HG03432 (cell line): Measurements from ENCODE around the gene TIMD4.

ENCODE experiments used
- ATAC-seq: cut with Tn5 transposase; IDR thresholded peaks from one replicate; pipeline ENCODE4 v1.9.1; 2021; ENCODE audit warnings: mild to moderate bottlenecking, moderate library complexity; ENCODE audit not compliant: unreplicated experiment

TIMD4 gene

DNA sequence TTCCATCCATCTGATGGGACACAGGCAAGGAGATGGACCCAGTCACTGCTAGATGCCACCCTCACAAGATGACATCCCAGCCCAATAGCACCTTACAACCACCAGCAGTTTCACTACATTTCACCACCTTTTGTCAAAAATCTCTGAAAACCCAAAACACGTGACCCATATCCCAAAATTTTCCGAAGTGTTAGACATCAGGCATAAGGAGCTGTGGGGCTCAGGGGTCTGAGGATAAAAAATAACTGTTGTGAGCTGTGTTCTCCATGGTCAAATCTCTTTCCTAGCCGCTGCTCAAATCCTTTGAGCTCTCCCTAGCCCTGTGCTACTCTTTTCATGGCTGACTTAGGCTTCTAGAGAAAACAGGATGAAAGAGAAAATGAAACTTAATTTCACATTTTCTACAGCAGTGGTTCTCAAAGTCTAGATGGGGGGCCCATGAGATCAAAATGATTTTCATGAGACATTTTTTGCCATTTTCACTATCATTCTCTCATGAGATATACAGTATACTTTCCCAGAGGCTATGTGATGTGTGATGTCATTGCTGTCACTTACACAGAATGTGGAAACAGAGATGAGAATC lies 40.7 kb downstream of the TIMD4 start:
- peak; percentile 45 for ATAC-seq

DNA sequence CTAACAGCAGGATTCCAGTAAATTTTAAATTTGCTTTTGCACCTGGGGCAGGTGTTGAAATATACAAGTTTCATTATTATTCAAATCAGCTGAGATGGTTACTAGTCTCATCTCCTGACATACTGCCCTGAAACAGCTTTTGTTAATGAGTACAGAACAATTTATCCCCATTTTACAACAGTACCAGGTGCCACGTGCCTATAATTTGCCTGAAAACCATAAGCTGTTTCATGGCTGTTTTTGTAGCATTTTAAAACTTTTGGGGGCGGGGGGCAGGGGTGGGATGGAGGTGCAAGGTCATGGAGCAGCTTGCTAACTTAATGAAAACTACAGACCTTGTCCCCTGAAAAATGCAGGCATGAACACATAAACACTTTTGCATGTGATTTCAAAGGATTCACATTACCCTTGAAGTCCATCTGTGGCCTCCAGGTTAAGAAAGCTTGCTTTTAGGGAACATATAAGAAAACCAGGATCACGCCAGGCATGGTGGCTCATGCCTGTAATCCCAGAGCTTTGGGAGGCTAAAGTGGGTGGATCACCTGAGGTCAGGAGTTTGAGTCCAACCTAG lies 42.1 kb downstream of the TIMD4 start:
- peak; percentile 52 for ATAC-seq

DNA sequence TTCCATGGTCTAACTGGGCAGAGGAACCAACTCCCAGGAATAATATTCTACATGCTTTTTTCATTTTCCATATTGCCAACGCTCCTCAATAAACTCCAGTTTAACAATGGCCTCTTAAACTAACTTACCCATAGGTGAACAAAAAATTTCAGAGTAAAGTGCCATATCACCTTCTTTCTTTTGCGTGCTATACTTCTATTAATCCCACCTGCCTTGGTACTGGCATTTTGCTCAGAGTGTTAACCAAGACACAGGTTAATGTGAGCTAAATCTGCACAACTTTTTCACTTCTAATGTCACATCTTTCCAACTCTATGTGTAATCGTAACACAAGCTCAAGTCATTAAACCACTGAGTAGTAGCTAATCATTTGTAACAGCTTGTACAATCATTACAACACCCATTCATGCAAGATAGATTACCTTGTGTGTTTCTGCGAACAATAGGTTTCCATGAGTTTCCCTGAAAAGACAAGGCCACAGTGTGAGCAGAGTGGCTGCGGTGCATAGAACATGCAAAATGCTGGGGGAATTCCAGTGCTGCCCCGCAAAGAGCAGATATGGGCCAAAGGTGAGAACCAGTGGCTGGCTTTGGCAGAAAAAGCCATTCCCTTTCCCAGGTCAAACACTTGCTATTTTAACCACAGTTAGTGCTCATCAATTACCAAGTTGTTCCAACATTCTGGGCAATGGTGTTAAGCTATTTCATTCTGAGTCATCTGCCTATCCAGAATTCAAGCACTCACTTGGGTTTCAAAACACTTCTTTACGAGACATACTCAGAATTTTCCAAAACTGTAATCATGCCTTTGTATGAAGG lies 42.8 kb downstream of the TIMD4 start:
- ATAC-seq: peak; percentile 62

DNA sequence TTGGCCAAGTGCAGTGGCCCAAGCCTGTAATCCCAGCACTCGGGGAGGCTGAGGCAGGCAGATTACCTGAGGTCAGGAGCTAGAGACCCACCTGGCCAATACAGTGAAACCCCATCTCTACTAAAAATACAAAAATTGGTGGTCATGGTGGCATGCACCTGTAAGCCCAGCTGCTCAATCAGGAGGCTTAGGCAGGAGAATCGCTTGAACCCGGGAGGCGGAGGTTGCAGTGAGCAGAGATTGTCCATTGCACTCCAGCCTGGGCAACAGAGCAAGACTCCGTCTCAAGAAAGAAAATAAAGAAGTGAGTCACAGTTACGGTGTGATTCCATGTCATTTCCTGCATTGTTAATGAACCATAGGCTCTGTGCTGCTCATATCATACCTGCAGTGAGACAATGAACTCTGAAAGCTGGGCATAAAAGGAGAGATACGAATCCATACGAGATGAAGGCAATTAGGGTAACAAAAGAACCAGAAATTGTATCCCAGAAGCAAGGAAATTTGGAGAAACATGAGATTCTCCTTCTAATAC lies 44.6 kb downstream of the TIMD4 start:
- no peak for ATAC-seq

DNA sequence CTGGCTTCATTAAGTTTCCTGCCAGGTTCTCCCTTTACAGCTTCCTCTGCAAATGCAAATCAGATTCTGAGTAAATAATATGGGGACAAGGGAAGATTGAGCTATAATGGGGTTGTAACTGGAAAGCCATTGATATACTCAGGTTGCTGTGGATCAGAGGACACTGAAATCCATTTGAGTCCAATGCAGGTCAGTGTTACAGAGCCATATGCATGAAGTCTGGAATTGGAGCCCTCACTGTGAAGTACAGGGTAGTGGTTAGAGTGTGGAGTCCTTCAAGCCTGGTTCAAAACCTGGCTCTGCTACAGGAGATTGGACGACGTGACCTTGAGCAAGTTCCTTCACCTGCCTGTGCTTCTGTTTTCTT lies 48.7 kb downstream of the TIMD4 start:
- peak; percentile 14 for ATAC-seq

DNA sequence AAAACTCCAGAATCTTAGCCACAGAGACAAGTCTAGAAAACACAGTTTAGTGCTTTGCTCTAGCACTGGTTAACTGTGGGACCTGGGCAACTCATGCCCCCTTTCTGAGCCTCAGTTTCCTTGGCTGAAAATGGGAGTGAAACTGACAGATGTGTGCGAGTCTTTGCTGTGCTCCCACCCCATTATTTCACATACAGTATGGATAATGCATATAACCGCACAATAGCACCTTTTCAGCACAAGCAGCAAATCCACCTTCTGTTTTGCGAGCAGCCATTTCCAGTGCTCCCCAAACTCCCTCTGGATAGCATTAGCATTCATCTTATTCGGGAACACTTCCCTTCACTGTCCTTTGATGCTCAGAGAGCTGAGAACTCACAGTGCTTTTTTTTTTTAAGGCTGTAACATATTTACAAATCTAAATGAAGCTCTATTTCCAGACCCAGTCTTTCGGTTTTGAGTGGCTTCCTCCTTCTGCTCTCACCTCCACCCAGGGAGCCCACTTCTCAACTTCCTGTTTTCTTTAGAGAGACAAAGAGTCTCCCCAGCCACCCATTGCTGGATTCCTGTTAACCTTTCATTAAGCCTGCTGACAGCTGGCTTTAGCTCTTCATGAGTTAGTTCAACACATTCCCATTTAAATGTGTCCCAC lies 49.2 kb downstream of the TIMD4 start:
- ATAC-seq: peak; percentile 96

DNA sequence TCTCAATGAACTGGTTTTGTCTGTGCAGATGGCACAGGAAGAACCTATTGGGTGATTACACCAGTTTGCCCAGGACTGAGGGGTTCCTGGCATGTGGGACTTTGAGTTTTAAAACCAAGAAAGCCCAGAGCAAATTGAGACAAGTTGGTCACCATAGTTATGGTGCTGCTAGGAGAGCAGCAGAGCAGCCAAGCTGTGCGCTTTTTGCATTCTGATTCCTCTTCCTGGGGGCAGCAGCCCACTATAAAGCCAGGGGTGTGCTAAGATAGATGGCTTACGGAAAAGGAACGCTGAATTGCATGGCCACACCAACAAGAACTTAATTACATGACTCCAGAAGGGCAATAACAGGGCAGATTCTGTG lies 49.7 kb downstream of the TIMD4 start:
- ATAC-seq: no peak

GRCh38 chr5:156912869-156913268 lies 50.2 kb downstream of the TIMD4 start:
- ATAC-seq: no peak

DNA sequence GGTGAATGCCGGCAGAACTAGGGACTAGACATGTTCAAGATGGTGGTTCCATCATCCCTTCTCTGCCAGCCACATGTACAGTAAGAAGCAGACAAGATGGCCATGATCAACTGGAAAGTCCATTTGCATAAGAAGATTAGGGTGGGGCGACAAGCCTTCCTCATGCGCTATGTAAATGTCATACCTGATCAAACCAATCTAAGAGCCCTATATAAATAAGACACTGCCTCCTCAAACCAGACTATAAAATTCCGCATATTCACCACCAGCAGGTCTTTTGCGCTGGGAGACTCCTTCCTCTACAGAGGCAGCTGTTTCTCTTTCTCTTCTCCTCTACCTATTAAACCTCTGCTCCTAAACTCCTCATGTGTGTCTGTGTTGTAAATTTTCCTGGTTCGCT lies 53.8 kb downstream of the TIMD4 start:
- no peak for ATAC-seq

- no peak for ATAC-seq
Measured at GRCh38 chr5:156907667-156908066, 55.4 kb downstream of the TIMD4 start.

GRCh38 chr5:156906807-156907206 lies 56.2 kb downstream of the TIMD4 start:
- no peak for ATAC-seq

DNA sequence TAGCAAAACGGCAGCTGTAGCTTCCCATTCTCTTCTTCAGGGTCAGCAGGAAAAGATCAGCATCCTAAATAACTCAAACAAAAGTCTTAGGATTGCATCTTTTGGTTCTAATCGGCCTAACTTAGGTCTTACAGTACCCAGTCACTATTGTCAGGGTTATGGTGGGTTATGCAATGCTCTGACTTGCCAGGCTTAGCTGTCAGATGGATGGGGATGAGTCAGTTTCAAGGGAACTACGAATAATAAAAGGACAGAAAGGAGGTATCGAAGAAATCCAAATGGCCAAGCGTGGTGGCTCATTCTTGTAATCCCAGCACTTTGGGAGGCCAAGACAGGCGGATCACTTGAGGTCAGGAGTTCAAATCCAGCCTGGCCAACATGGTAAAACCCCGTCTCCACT lies 66.5 kb downstream of the TIMD4 start:
- ATAC-seq: no peak

DNA sequence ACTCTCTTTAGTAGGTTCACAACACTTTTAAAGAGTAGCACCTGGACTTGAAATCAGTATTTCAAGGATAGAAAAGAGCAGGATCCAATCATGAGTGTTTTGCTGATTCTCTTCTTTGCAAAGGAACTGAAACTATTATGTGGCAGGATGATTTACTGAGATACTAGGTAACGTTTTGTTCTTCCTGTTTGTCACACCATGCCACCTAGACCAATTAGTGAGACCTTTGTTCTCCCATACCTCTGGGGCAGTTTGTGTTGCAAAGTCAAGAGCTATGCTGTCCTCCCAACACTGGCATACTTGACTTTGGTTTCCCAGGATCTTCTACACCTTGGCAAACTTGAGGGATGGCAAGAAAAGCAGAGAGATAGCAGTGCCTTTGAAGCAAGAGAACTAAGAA lies 69.5 kb downstream of the TIMD4 start:
- peak; percentile 77 for ATAC-seq

DNA sequence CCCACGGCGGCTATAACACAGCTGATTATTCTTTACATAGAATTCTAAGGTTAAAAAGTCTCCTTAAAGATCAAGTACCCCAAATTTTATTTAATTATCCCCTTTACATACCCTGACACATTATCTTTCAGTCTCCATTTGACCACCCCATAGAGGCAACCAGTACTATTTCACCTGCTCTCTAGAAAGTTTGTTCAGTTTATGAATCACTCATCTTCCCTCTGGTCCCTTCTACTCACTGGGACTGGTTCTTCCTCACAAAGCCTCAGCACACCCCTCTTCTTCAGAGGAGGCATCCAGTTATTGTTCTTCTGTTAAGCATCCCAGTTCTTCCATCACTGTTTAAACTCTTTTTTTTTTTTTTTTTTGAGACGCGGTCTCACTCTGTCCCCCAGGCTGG lies 70.2 kb downstream of the TIMD4 start:
- no peak for ATAC-seq

DNA sequence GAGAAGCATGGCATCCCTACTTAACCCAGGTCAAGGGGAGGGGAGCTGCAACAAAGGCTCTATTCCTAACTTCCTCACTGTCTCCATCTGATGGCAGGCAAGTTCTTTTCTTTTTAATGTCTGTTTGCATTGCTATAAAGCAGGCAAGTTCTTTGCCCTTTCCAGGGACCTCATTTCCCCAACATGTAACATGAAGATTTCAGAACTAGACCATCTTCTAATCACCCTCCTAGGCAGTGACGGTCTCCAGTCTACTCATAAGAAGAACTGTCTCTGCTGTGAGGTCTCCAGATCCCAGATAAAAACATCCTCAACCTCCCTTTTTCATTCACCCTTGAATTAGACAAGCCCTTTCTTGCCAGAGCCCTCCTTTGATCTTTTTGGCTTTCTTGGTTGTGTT lies 70.8 kb downstream of the TIMD4 start:
- peak; percentile 37 for ATAC-seq

- peak; percentile 54 for ATAC-seq
Measured at GRCh38 chr5:156888520-156888919, 74.5 kb downstream of the TIMD4 start.

DNA sequence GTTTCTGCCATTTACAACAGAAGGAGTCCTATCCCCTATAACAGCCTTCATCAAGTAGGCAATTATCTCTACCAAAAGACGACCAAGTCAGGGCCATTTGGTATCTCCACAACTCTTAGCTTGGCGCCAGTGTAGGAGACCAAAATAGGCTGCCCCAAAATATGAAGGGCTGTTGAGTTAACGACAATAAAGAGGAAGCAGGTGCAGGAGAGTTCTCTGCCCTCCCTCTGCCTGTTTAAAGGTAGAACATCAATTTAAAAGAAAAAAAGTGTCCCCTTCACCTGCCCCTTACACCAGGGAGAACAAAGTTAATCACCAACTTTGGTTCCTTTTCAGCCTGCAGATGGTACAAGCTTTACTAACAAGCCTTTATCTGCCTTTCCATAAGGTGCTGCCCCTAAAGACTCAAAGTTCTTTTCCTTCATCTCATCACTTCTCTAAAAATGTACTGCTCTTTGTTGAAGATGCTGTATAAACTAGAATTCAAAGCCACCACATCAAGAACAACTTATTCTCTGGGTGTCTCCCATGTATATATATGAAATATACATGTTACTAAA lies 79.6 kb downstream of the TIMD4 start:
- ATAC-seq: peak; percentile 21

DNA sequence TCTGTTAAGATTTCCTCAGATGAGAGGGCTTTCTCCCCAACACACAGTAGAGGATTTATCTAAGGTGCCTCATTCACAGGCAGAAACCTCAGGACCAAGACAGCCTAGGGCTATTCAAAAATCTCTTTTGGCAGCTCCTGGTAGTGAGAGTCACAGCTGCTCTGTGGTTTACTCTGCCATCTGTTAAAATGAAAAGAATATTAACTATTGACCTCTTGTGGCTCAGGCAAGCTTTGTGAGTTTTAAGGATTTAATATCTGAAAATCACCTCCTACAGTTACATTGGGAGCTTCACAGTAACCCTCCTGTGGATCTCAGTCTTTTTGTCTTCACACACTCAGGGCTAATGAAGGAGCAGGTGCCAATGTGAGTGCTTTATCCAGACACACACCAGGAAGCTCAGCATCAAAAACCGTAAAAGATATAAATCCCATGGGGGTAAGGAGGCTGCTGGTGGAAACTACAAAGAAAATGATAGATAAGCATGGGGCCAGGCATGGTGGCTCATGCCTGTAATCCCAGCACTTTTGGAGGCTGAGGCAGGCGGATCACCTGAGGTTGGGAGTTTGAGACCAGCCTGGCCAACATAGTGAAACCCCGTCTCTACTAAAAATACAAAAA lies 83.3 kb downstream of the TIMD4 start:
- ATAC-seq: peak; percentile 96

DNA sequence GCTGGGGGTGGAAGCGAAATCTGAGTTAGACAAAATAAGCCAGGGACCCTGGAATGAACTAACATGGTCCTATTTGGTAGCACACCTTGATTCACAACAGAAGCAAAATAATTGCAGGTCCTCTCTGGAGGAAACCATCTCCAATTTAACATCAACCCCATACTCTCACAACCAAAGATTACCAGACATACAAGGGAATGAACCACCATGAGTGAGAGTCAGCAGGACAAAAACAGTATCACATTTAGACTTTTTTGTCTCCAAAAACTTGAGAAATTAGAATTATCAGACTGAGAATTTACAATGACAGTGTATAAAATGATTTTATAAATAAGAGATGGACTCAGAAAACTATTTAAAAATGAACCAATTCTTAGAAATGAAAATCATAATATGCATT lies 91.8 kb downstream of the TIMD4 start:
- no peak for ATAC-seq

DNA sequence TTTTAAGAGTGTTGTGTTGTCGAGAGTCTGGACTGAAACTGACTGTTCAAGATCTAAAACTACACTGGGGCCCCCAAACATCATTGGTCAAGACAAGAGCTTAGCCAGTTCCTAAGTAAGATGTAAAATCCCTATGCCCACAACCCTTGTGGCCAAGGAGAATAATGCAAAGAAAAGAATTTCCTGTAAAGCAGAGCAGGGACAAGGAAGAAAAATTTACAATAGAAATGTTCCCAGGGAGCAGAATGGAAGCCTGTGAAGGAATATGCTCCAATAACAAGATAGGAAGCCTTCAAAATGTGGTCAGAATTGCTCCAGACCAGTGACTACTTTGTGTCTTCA lies 92.6 kb downstream of the TIMD4 start:
- ATAC-seq: no peak
